Measurements from ENCODE around the gene HNF4A.

Gene HNF4A

GRCh38 chr20:44406572-44407137 lies 51.2 kb downstream of the HNF4A start:
- no peak for DNase-seq

GRCh38 chr20:44407402-44408184 lies 52.1 kb downstream of the HNF4A start:
- no peak for DNase-seq

DNA sequence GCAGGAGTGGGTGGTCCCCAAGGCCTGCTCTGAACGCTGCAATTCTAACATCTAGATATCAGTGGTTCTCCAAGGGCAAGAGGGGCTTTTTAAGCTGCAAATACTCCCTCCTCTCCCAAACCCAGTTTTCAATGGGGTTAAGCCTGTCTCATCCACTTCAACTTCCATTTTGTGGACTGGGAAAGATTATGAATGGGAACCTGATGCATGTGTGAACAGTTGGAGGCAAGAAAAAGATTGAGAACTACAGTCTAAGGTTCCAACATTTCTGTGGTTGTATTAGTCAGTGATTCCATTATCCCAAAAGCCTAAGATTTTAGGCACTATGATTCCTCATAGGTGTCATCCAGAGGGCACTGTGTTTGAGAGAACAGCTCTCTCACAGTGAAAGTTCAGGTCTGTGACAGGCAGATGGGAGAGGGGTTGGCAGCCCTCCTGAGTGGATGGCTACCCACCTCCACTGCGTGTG lies 53.7 kb downstream of the HNF4A start:
- DNase-seq, result no peak

GRCh38 chr20:44410583-44411019 lies 55.1 kb downstream of the HNF4A start:
- DNase-seq, result no peak

DNA sequence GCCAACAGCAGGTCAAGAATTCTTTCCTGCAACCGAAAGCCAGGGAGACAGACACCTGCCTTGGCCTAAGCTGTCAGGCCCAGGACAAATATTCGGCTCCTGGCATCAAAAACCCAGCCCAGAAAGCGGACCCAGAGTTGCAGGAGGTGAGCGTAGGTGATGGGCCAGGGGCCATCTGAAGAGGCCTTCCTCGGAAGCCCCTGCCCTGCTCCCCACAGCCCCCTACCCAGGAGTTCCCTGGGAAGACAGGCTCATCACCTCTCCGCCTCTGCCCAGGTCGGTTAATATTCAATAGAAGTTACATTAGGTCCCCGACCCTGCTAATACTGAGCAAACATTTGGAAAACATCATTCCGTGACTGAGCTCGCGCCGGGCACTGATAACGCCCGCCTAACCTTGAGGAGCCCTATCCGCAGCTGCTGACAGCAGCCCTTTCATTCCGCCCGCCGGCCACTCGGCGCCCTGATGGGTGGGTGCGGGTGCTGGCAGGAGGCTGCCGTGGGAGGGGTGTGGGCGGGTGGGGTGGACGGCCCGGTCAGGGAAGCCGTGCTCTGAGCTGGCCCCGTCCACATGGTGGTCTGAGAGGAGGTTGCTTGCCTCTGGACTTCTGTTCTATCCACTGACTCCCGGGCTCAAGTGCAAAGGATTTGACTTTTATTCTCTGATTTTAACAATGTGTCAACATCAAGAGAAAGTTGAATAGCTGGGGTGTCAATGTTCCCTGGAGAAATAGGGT lies 55.7 kb downstream of the HNF4A start:
- no peak for DNase-seq

GRCh38 chr20:44411757-44412401 lies 56.4 kb downstream of the HNF4A start:
- DNase-seq, result no peak

DNA sequence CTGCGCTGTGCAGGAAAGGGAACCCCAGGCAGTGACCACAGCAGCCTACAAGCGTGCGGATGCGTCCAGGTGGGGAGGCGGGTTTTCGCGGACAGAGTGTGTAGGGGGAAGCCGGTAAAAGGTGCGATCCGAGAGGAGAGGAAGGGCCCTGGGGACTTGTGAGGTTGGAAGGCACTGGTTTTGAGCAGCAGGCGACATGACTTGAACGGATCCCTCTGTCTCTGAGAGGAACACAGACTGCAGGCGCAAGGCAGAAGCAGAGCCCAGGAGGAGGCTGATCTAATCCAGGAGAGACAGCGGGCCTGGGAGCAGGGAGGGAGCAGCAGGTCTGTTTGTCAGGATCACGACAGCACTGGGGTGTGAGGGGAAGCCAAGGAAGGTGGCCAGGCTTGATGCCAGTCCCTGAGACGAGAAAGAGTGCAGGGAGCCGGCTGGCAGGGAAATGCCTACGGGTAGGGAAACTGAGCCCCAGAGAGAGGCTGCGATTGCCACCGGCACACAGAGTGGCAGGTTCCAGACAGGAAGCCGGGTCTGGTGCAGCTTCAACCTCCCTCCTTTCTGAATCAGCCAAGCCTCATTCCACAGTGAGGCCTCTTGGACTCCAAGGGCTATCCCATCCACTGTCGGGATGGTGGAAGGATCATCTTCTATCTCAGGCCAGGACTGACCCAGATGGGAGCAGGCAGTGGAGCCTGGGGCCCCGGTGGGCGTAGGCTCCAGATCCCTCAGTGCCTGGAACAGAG lies 57.1 kb downstream of the HNF4A start:
- DNase-seq, result no peak

DNA sequence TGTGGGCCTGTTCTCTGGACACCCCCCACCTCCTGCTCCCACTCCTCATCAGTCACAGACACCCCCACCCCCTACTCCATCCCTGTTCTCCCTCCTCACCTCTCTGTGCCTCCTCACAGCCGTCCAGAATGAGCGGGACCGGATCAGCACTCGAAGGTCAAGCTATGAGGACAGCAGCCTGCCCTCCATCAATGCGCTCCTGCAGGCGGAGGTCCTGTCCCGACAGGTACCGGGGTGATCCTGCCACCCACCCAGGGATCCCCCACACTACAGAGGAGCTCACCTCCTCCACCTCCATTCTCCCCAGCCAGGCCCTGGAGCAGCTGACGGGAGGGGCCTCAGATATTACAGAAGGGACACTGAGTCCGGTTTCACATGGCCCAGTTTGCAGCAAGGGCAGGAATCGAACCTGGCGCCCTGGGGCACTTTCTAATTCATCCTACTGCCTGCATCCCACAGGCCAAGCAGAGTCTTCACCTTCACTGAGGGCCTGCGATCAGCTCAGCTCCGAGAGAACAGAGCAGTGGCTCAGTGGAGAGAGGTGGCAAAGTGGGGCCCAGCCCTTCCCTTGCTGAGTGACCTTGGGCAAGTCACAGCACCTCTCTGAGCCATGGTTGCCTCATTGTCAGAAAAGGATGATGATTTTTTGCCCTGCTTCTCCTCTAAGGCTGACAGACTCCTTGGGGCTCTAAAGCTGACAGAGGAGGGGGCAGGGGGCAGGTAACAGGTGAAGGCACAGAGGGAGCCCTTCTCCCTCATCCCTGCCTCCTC lies 58.3 kb downstream of the HNF4A start:
- no peak for DNase-seq

- no peak for DNase-seq
Observed at GRCh38 chr20:44414346-44414714, 58.8 kb downstream of the HNF4A start.

DNA sequence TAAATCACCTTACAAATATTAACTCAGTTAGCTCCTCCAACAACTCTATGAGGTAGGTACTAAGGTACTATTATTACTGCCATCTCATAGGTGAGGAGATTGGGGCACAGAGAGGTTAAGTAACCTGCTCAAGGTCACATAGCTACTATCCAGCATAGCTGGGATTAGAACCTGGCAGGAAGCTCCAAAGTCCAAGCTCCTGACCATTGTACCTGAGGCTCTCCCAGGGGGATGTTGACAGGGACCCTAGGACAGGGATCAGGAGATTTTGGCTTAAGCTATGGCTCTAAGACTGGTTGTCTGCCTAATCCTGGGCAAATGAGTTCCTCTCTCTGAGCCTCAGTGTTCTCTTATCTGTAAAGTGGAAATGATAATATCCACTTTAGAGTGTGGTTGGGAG lies 59.3 kb downstream of the HNF4A start:
- no peak for DNase-seq

GRCh38 chr20:44415833-44416715 lies 60.6 kb downstream of the HNF4A start:
- no peak for DNase-seq

DNA sequence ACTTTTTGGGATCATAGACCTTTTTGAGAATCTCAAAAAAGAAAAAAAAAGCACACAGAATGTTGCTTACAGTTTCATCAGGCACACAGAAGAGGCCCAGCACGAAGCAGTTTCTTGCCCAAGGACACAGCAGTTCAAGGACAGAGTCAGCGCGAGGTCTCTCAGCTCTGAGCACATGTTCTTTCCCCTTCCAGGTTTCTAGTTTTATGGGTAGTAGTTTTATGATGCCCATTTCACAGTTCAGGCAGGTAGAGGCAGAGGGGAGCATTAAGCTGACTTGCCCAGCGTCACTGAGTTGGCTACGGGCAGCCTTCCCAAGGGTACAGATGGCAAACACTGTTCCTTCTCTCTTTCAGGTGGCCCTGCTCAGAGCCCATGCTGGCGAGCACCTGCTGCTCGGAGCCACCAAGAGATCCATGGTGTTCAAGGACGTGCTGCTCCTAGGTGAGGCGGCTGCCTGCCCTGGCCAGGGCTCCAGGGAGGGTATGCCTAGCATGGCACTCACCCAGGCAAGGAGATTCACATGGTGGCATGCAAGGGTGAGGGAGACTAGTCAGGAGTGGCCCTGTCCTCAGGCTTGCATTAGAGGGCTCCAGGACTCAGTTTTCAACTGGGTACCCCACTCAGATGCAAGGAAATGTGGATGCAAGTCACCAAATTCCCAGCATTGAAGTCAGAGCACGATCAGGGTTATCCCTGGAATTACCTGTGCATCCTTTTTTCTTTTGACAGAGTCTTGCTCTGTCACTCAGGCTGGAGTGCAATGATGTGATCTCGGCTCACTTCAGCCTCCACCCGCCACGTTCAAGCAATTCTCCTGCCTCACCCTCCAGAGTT lies 62.8 kb downstream of the HNF4A start:
- DNase-seq, result no peak

DNA sequence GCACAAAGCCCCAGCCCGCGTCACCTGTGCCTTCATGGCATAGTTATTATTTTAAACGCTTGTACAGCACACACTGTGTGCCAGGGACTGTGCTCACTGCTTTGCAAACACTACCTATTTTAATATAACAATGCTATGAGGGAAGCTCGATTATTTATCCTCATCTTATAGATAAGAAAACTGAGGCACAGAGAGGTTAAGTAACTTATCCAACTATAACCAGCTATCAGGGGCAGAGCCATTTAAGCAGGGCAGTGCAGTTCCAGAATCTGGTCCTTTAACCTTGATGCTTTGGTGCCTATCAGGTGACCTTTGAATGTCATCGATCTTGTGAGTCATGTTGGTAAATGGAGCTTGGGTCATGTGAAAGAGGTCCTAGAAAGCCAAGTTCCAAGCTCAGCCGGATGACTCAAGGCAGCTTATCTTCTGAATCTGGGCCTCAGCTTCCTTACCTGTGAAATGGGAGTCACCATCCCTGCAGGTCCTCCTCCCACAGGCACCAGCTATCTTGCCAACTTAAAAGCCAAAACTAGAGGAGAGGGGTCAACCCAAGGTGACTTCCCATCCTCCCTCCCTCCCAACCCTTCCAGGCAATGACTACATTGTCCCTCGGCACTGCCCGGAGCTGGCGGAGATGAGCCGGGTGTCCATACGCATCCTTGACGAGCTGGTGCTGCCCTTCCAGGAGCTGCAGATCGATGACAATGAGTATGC lies 63.8 kb downstream of the HNF4A start:
- DNase-seq, result no peak

DNA sequence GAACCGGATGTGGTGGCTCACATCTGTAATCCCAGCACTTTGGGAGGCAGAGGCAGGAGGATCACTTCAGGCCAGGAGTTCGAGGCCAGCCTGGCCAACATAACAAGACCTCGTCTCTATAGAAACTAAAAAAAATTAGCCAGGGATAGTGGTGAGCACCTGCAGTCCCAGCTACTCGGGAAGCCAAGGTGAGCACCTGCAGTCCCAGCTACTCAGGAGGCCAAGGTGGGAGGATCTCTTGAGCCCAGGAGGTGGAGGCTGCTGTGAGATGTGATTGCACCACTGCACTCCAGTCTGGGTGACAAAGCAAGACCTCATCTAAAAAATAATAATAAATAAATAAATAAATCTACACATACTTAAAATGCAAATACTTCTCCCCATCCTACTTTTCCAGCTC lies 65.0 kb downstream of the HNF4A start:
- DNase-seq, result no peak

- no peak for DNase-seq
Observed at GRCh38 chr20:44422083-44422482, 66.6 kb downstream of the HNF4A start.

DNA sequence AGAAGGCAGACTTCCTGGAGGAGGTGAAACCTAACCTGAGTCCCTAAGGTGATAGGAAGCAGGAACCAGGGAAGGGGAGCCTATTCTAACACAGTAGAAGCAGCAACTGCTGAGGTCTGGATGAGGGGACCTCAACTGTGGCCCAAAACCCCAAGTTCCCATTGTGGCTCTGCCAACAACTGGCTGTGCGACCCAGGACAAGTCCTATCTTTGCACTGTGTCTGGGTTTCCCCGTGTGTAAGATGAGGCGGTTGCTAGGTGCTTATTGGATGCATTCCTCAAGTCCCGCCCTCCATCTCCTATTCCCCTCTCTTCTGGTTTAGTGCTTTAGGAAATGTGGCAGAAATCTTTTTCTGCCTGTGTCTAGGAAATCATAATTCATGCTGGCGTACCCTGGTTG lies 68.0 kb downstream of the HNF4A start:
- DNase-seq, result no peak

- DNase-seq, result no peak
Observed at GRCh38 chr20:44424039-44424495, 68.6 kb downstream of the HNF4A start.

DNA sequence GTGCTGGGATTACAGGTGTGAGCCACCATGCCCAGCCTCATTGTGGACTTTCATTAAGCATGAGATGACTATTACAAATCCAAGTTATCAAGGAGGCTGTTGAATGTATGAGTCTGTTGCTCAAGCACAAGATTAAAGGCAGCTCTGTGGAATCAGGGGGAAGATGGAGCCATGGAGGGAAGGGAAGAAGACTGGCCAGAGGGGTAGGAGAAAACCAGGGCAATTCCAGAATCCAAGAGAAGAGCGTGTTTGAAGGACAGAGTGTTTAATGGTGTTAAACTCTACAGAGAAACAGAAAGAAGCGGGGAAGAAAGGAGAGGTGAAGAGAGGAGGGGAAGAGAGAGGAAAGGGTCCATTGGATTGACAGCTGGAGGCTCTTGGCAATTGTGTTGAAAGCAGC lies 70.4 kb downstream of the HNF4A start:
- no peak for DNase-seq
